ENCODE data around the gene KPNA6.

DNA sequence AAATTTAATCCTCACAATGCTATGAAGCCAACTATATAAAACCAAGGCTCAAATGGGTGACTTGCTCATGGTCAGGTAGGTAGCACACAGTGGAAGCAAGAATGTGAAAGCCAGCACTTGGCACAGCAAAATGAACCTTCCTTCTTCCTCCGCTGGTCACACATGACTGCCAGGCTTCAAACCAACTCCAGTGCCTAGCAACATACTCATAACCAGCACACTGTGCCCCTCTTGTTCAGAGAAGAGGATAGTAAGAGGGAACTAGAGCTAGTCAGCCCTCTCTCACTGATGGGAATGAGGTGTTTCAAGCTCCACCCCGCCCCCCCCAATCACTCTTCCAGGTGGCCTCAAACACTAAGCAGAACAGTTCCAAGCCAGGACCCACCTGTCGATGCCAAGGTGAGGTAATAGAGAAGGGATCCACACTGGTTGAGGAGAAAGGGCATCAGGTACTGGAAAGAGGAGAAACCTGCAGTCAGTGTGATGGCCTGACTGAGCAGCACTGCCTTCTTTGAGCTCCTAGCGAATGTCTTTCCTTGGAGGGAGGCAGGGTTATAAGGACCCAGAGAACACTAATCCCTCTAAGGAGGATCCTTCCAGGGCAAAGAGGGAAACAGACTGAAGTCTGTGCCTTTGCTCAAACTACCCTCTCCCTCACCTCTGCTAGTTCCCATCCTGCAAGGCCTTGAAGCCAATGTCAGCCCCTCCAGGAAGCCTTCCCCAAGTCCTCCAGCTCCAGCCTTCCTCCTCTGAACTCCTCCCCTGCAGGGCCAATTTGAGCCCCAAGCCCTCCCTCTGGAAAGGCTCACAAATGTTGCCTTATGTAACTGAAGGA, 113.1 kb downstream of the KPNA6 start:
- TF ChIP-seq, protein P1, sequence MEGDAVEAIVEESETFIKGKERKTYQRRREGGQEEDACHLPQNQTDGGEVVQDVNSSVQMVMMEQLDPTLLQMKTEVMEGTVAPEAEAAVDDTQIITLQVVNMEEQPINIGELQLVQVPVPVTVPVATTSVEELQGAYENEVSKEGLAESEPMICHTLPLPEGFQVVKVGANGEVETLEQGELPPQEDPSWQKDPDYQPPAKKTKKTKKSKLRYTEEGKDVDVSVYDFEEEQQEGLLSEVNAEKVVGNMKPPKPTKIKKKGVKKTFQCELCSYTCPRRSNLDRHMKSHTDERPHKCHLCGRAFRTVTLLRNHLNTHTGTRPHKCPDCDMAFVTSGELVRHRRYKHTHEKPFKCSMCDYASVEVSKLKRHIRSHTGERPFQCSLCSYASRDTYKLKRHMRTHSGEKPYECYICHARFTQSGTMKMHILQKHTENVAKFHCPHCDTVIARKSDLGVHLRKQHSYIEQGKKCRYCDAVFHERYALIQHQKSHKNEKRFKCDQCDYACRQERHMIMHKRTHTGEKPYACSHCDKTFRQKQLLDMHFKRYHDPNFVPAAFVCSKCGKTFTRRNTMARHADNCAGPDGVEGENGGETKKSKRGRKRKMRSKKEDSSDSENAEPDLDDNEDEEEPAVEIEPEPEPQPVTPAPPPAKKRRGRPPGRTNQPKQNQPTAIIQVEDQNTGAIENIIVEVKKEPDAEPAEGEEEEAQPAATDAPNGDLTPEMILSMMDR (IDR thresholded peaks at IDR 0.05; ENCODE audit: insufficient read depth, low read length, poor library complexity, severe bottlenecking): no peak
- no peak for TF ChIP-seq EZH2phosphoT487 (conservative IDR thresholded peaks at IDR 0.05; ENCODE audit: low read length)

Measured in SU-DHL-6 (cell line).